IPS-18a (cell line): Measurements from ENCODE around the gene NFS1.
"Not testable (repeated sequence)": the region's sequence is repeated elsewhere in the genome, so short reads cannot be mapped to it uniquely, and the experiment has no call there.

Experiments used
- H3K27ac ChIP-seq: one replicate; pipeline ENCODE4 v1.5.1; 2013; ENCODE audit warnings: low read length
- H3K27me3 ChIP-seq: one replicate; pipeline ENCODE4 v1.6.1; 2013; ENCODE audit warnings: mild to moderate bottlenecking, low read length; ENCODE audit not compliant: control insufficient read depth, insufficient read depth
- H3K36me3 ChIP-seq: one replicate; pipeline ENCODE4 v1.6.1; 2013; ENCODE audit warnings: low read depth, low read length; ENCODE audit not compliant: control insufficient read depth
- H3K4me1 ChIP-seq: one replicate; pipeline ENCODE4 v1.6.1; 2013; ENCODE audit warnings: low read depth, low read length; ENCODE audit not compliant: control insufficient read depth
- H3K4me3 ChIP-seq: one replicate; pipeline ENCODE4 v1.5.1; 2013; ENCODE audit warnings: low read length
- H3K9ac ChIP-seq: one replicate; pipeline ENCODE4 v1.6.1; 2013; ENCODE audit warnings: mild to moderate bottlenecking, low read length, moderate library complexity
- H3K9me3 ChIP-seq: one replicate; pipeline ENCODE4 v1.6.1; 2013; ENCODE audit warnings: low read depth, low read length; ENCODE audit not compliant: control insufficient read depth

Gene NFS1

DNA sequence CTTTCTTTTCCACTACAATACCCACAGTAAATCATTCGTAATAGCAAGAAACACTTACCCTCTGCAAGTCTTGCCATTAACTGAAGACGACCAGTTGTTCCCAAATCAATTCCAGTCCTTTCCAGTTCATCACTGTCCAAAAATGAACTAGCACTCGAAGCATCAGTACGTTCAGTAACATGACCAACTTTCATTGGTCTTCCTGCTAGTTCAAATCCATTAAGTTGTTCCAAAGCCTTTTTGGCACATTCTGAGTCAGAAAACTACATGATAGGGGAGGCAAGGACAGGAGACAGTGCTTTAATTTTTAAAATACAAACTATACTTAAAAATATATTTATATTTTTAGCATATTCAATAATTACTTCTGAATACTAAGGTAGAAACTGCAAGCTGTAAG is 15.0 kb upstream of the NFS1 start:
- Histone ChIP-seq H3K27ac (no peak overlapping the region), H3K36me3 (peaks cover 99% of the 10 kb centered on the region), H3K4me3 (no peak overlapping the region), H3K9me3 (no peaks in the 10 kb centered on the region), H3K27me3 (no peaks in the 10 kb centered on the region), H3K4me1 (no peaks in the 10 kb centered on the region), H3K9ac (no peak overlapping the region)

DNA sequence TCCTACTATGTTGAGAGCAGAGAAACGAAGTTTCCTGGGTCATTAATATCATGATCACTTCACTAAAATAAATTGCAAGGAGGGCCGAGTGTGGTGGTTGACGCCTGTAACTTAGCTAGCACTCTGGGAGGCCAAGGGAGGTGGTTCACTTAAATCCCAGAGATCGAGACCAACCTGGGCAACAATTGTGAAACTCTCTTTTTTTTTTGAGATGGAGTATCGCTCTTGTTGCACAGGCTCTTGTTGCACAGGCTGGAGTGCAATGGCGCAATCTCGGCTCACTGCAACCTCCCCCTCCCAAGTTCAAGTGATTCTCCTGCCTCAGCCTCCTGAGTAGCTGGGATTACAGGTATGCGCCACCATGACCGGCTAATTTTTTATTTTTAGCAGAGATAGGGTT is 14.0 kb upstream of the NFS1 start:
- not testable (repeated sequence) for H3K9me3 ChIP-seq, H3K4me3 ChIP-seq, H3K4me1 ChIP-seq, H3K27me3 ChIP-seq, H3K27ac ChIP-seq, H3K9ac ChIP-seq
- H3K36me3 ChIP-seq, result peaks cover 99% of the 10 kb centered on the region

DNA sequence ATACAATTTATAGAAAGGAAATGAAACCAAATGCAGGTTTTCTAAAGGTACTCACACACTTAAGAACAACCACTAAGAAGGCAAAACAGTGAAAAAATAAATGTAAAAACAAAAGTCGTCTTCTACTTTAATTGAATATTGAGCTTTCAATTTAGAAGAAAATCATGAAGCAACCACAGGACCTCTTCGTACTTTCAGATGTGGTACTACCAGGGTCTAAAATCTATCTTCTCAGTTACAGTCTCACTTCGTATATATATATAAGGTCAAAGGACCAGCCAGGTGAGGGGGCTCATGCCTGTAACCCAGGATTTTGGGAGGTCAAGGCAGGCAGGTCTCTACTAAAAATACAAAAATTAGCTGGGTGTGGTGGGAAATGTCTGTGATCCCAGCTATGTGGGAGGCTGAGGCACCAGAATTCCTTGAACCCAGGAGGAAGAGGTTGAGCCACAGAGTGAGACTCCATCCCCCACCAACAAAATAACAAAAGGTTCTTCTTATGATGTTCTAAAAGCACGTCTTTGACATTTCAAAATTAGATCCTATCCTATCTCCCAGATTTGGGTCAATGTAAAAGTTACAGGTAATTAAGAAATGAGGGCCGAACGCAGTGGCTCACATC is 12.5 kb upstream of the NFS1 start:
- Histone ChIP-seq H3K27me3 (no peaks in the 10 kb centered on the region), H3K4me3 (no peak overlapping the region), H3K36me3 (peaks cover 99% of the 10 kb centered on the region), H3K4me1 (no peaks in the 10 kb centered on the region), H3K27ac (no peak overlapping the region), H3K9ac (no peak overlapping the region), H3K9me3 (no peaks in the 10 kb centered on the region)

DNA sequence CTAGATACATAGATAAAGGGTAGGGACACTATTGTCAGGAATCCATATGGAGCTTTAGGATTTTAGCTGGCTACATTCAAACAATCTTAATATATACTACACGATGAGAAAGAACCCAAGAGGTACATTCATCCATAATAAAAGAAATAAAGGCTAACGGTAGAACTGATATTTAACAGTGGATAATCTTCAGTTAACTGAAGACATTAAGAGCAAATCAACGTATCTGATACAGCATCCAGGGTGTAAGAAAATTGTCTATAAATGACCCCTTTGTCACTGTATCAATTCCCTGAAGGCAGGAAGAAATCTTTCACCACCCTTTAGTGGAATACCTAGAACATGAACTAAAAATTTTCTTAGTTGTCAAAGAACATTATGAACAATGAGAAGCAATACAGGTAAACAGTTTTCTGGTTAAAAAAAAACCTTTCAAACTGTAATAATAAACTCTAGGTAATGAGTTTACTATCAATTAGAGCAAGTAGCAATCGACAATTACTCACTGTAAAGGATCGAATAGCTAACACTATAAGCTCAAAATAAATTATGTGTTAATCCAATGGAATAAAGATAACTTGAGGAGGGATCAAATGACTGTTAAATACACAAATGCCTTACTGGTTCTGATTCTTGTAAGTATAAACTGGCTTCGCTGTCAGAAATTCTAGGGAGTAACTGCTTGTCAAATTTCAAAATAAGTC is 11.9 kb upstream of the NFS1 start:
- no peaks in the 10 kb centered on the region for H3K4me1 ChIP-seq
- H3K9ac ChIP-seq, result no peak overlapping the region
- H3K36me3 ChIP-seq, result peaks cover 99% of the 10 kb centered on the region
- H3K4me3 ChIP-seq, result no peak overlapping the region
- H3K27me3 ChIP-seq, result no peaks in the 10 kb centered on the region
- no peaks in the 10 kb centered on the region for H3K9me3 ChIP-seq
- H3K27ac ChIP-seq, result no peak overlapping the region

DNA sequence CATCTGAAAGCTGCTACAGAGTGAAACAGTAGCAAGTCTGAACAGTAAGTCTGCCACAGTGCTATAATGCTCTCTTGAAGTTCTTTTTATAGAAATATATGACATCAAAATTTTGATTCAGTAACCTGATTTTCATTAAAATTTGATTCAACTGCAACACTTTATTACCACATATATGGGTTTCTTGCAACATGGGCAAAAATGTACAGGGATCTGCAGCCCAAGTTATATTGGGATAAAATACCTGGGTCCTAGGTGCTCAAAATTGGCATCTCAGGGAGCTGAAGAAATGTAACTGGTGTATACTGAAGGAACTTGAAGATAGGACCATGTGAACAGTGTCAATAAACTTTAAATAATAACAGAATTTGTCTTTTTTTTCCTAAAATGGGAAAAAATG is 10.9 kb upstream of the NFS1 start:
- no peaks in the 10 kb centered on the region for H3K4me1 ChIP-seq
- H3K27me3 ChIP-seq, result no peaks in the 10 kb centered on the region
- no peak overlapping the region for H3K9ac ChIP-seq
- H3K4me3 ChIP-seq, result no peak overlapping the region
- H3K27ac ChIP-seq, result no peak overlapping the region
- peaks cover 99% of the 10 kb centered on the region for H3K36me3 ChIP-seq
- no peaks in the 10 kb centered on the region for H3K9me3 ChIP-seq

DNA sequence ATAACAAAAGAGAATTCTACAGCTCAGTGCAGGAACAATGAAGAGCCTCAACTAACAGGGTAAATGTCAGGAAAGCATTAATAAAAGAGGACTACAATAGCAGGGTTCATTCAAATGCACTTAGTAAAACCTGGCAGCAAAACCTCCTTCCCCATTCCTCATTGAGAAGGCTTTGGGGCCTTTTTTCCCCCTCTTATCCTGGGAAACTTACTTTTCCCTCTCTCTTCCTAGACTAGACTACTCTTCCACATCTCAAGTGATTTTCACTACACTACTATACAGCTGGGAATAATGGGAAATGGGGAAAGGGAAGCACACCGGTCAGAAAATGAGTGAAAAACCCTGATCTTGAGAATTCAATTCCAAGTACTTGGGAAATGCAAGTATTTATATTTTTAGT is 10.1 kb upstream of the NFS1 start:
- H3K4me3 ChIP-seq, result no peak overlapping the region
- no peaks in the 10 kb centered on the region for H3K27me3 ChIP-seq
- H3K9ac ChIP-seq, result no peak overlapping the region
- no peaks in the 10 kb centered on the region for H3K4me1 ChIP-seq
- no peak overlapping the region for H3K27ac ChIP-seq
- H3K9me3 ChIP-seq, result no peaks in the 10 kb centered on the region
- H3K36me3 ChIP-seq, result peaks cover 99% of the 10 kb centered on the region

DNA sequence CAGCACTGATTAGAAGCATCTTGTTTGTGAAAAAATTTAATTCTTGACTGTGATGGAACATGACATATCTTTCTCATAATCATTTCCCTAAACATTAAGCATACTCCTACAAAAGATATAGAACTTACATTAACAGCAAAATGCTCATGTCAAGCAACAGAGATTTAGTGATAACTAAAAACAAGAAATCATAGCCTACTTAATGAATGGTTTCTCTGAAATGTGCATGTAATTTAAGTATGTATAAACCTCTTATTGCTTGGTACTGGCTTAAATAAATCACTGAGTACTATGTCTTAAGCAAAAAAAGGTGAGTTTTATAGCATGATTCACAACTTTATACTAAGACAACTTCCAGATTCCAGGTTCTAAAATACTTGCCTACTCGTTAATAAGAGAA is 9.3 kb upstream of the NFS1 start:
- H3K36me3 ChIP-seq, result peaks cover 99% of the 10 kb centered on the region
- H3K27ac ChIP-seq, result no peak overlapping the region
- no peak overlapping the region for H3K4me3 ChIP-seq
- H3K27me3 ChIP-seq, result no peaks in the 10 kb centered on the region
- no peaks in the 10 kb centered on the region for H3K9me3 ChIP-seq
- no peaks in the 10 kb centered on the region for H3K4me1 ChIP-seq
- no peak overlapping the region for H3K9ac ChIP-seq

DNA sequence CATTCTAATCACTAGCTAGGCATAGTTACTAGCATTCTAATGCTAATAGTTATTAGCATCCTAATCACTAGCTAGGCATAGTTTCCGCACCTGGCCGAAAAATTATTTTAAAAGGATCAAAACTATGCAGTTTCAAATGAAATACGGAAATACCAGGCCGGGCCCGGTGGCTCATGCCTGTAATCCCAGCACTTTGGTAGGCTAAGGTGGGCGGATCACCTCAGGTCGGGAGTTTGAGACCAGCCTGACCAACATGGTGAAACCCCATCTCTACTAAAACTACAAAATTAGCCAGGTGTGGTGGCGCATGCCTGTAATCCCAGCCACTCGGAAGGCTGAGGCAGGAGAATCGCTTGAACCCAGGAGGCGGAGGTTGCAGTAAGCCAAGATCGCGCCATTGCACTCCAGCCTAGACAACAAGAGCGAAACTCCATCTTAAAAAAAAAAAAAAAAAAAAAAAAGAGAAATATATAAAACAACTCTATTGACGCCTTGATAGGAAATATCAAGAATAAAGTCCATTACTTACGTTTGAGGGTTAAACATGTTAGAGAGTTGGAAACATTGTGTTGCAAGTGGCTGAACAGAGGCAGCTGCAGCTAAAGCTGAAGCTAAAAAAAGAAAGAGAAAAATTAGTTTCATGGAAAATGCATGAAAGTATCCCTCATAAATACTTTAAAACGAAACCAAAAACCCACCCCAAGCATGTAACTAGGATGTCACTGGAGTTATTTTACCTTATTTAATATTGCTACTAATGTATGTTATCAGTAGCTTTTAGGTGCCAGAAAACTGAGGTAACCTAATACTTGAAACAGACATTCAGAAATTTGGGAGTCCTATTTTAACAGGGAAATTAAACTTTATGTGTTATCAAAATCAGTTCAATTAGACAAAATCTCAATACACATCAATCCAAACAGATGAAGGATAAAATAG is 7.7 kb upstream of the NFS1 start:
- H3K36me3 ChIP-seq, result peaks cover 97% of the 10 kb centered on the region
- not testable (repeated sequence) for H3K4me3 ChIP-seq, H3K9me3 ChIP-seq, H3K9ac ChIP-seq, H3K27me3 ChIP-seq, H3K4me1 ChIP-seq, H3K27ac ChIP-seq

DNA sequence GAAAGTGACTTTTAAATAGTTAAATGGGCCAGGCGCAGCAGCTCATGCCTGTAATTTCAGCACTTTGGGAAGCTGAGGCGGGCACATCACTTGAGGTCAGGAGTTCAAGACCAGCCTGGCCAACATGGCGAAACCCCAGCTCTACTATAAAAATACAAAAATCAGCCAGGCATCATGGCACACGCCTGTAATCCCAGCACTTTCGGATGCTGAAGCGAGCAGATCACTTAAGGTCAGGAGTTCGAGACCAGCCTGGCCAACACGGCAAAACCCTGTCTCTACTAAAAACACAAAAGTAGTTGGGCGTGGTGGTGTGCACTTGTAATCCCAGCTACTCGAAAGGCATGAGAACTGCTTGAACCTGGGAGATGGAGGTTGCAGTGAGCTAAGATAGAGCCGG is 6.7 kb upstream of the NFS1 start:
- H3K4me1 ChIP-seq, H3K27me3 ChIP-seq, H3K27ac ChIP-seq, H3K9ac ChIP-seq, H3K9me3 ChIP-seq, H3K4me3 ChIP-seq: not testable (repeated sequence)
- peaks cover 88% of the 10 kb centered on the region for H3K36me3 ChIP-seq

DNA sequence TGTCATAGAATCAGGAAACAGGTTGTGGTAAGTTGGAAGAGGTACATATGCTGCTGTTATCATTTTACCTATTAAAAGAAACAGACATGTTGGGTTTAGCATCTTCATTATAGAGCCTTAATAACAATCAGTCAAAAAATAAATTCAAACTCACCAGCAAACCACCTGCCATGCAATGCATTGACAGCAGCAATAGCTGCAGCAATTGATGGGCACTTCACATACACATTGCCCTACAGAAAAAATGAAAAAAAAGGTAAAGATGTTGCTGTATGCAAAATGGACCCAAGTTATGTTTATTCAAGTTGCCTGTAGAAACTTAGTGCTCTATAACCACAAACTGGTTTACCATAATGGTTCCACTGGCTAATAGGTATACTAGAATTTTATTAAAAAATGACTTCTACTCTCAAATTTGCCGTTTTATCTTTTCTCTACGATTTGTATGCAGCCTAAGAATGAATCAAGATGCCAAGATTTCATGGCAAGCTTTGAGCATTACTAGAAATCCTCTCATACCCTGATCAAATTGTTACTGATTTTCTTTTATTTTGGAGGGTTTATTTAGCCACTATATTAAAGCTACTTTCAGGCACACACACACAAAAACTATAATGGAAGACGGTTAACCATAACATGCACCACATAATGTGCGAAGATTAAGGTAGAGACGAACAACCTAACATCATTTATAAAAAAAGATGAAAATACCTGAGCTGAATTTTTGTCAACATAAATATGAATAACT is 5.5 kb upstream of the NFS1 start:
- H3K4me1 ChIP-seq, result no peaks in the 10 kb centered on the region
- H3K27ac ChIP-seq, result no peak overlapping the region
- H3K4me3 ChIP-seq, result no peak overlapping the region
- H3K9ac ChIP-seq, result no peak overlapping the region
- H3K36me3 ChIP-seq, result peaks cover 76% of the 10 kb centered on the region
- H3K27me3 ChIP-seq, result no peaks in the 10 kb centered on the region
- H3K9me3 ChIP-seq, result no peaks in the 10 kb centered on the region
